HEK293T (cell line): Measurements from ENCODE around the gene NCF2.

Source experiments
- ARNT ChIP-seq: fragments of 450-650 bp; IDR thresholded peaks from 2 replicates; pipeline ENCODE4 v1.6.1; 2017; ENCODE audit warnings: mild to moderate bottlenecking
- BHLHE40 ChIP-seq: fragments of 450-650 bp; IDR thresholded peaks from 2 replicates; pipeline ENCODE4 v1.6.1; 2016; ENCODE audit warnings: mild to moderate bottlenecking, moderate library complexity, borderline replicate concordance
- ELF4 ChIP-seq: fragments of 450-650 bp; IDR thresholded peaks from 2 replicates; pipeline ENCODE4 v1.6.1; 2017; ENCODE audit warnings: antibody characterized with exemption
- FOXA1 ChIP-seq: fragments of 450-650 bp; IDR thresholded peaks from 2 replicates; pipeline ENCODE4 v1.6.1; 2016; ENCODE audit warnings: mild to moderate bottlenecking
- FOXK2 ChIP-seq: fragments of 450-650 bp; IDR thresholded peaks from 2 replicates; pipeline ENCODE4 v1.6.1; 2016; ENCODE audit warnings: mild to moderate bottlenecking
- FOXM1 ChIP-seq: fragments of 450-650 bp; IDR thresholded peaks from 2 replicates; pipeline ENCODE4 v1.6.1; 2017; ENCODE audit warnings: mild to moderate bottlenecking, borderline replicate concordance
- HDGF ChIP-seq: fragments of 450-650 bp; IDR thresholded peaks from 2 replicates; pipeline ENCODE4 v1.6.1; 2017; ENCODE audit warnings: antibody characterized with exemption, borderline replicate concordance
- NFRKB ChIP-seq: fragments of 450-650 bp; IDR thresholded peaks from 2 replicates; pipeline ENCODE4 v1.6.1; 2016; ENCODE audit warnings: mild to moderate bottlenecking, moderate library complexity
- PKNOX1 ChIP-seq: fragments of 450-650 bp; IDR thresholded peaks from 2 replicates; pipeline ENCODE4 v1.6.1; 2016
- SP1 ChIP-seq: fragments of 450-650 bp; IDR thresholded peaks from 2 replicates; pipeline ENCODE4 v1.6.1; 2017
- SUZ12 ChIP-seq: fragments of 450-650 bp; IDR thresholded peaks from 2 replicates; pipeline ENCODE4 v1.6.1; 2016; ENCODE audit warnings: mild to moderate bottlenecking
- ZNF384 ChIP-seq: fragments of 450-650 bp; IDR thresholded peaks from 2 replicates; pipeline ENCODE4 v1.6.1; 2016

GRCh38 chr1:183550915-183551314 lies 39.3 kb downstream of the NCF2 start:
- no peak for TF ChIP-seq SP1
- TF ChIP-seq SUZ12, result no peak
- TF ChIP-seq PKNOX1, result no peak
- no peak for TF ChIP-seq HDGF
- TF ChIP-seq BHLHE40, result no peak
- no peak for TF ChIP-seq FOXA1
- TF ChIP-seq FOXK2, result no peak
- TF ChIP-seq ARNT, result no peak
- TF ChIP-seq FOXM1, result no peak
- no peak for TF ChIP-seq ELF4
- TF ChIP-seq NFRKB, result no peak
- no peak for TF ChIP-seq ZNF384
